K562 (cell line): ENCODE results near the gene ACVR2B. TPM values are rescaled to one million over a fixed set of nuclear protein-coding genes. Genes with fewer than 3 reads are reported as not detected.

ENCODE experiments used
- ARHGAP35 ChIP-seq: fragments of 450-650 bp; IDR thresholded peaks from 2 replicates; pipeline ENCODE4 v1.6.1; 2018; ENCODE audit not compliant: partially characterized antibody
- C11orf30 ChIP-seq: fragments of 450-650 bp; IDR thresholded peaks from 2 replicates; pipeline ENCODE4 v1.6.1; 2016; ENCODE audit warnings: low read depth, mild to moderate bottlenecking
- DEAF1 ChIP-seq: fragments of 450-650 bp; formaldehyde crosslinking; IDR thresholded peaks from 2 replicates; pipeline ENCODE4 v1.4.0; 2020; ENCODE audit warnings: mild to moderate bottlenecking, moderate library complexity
- FOXA3 ChIP-seq, 2 experiments: fragments of 450-650 bp in 1 of 2; sonication (generic) in 1 of 2; formaldehyde crosslinking; IDR thresholded peaks in 1 of 2; conservative IDR thresholded peaks in 1 of 2; 2 replicates each; pipeline versions ENCODE4 v1.4.0 to v1.8.0; 2020 to 2022; ENCODE audit warnings: mild to moderate bottlenecking in 2 of 2, missing genetic modification reagents in 1 of 2
- GATAD2A ChIP-seq: fragments of 450-650 bp; IDR thresholded peaks from 2 replicates; pipeline ENCODE4 v1.6.1; 2017
- HDGF ChIP-seq: fragments of 450-650 bp; IDR thresholded peaks from 2 replicates; pipeline ENCODE4 v1.6.1; 2016
- JUND ChIP-seq, 2 experiments: IDR thresholded peaks; 2 replicates in 1 of 2; 3 replicates in 1 of 2; pipeline ENCODE4 v1.6.1; 2011; ENCODE audit warnings: borderline replicate concordance in 2 of 2, low read depth in 2 of 2, low read length in 2 of 2, improper control_type of control experiment in 1 of 2, missing biosample characterization in 1 of 2, missing genetic modification characterization in 1 of 2, missing genetic modification reagents in 1 of 2
- NBN ChIP-seq: fragments of 450-650 bp; IDR thresholded peaks from 2 replicates; pipeline ENCODE4 v1.6.1; 2016; ENCODE audit warnings: low read depth, mild to moderate bottlenecking
- NR3C1 ChIP-seq: sonication (generic); formaldehyde crosslinking; IDR thresholded peaks from 2 replicates; pipeline ENCODE4 v1.8.1; 2022; ENCODE audit warnings: missing genetic modification reagents
- PHF20 ChIP-seq: fragments of 450-650 bp; IDR thresholded peaks from 2 replicates; pipeline ENCODE4 v1.6.1; 2018; ENCODE audit not compliant: partially characterized antibody
- RBM25 ChIP-seq: fragments of 200-400 bp; formaldehyde crosslinking; IDR thresholded peaks from 2 replicates; pipeline ENCODE4 v1.6.1; 2018; ENCODE audit warnings: low read length, low read depth, moderate library complexity; ENCODE audit not compliant: severe bottlenecking
- SMARCE1 ChIP-seq: fragments of 450-650 bp; IDR thresholded peaks from 2 replicates; pipeline ENCODE4 v1.7.1; 2016; ENCODE audit warnings: mild to moderate bottlenecking
- YY1 ChIP-seq, 3 experiments: IDR thresholded peaks; 2 replicates each; pipeline ENCODE4 v1.6.1; 2011; ENCODE audit warnings: low read length in 2 of 3, mild to moderate bottlenecking in 2 of 3, moderate library complexity in 2 of 3, borderline replicate concordance in 1 of 3, control low read depth in 1 of 3, low read depth in 1 of 3; ENCODE audit not compliant: insufficient read depth in 3 of 3, insufficient replicate concordance in 2 of 3, control insufficient read depth in 1 of 3, insufficient read length in 1 of 3; ENCODE audit errors: extremely low read depth in 1 of 3
- ZFPM2 ChIP-seq: fragments of 250-450 bp; sonication (Bioruptor Pico); IDR thresholded peaks from 2 replicates; pipeline ENCODE4 v1.5.1; 2022; ENCODE audit warnings: mild to moderate bottlenecking
- ZNF143 ChIP-seq: sonication (generic); formaldehyde crosslinking; IDR thresholded peaks from 2 replicates; pipeline ENCODE4 v1.9.0; 2022; ENCODE audit warnings: mild to moderate bottlenecking, missing genetic modification reagents
- ZNF217 ChIP-seq: sonication (generic); formaldehyde crosslinking; IDR thresholded peaks from 2 replicates; pipeline ENCODE4 v1.8.0; 2022; ENCODE audit warnings: mild to moderate bottlenecking, missing genetic modification reagents
- ZNF274 ChIP-seq: IDR thresholded peaks from 2 replicates; pipeline ENCODE4 v1.6.1; 2011; ENCODE audit warnings: low read depth, mild to moderate bottlenecking, low read length, moderate library complexity, borderline replicate concordance
- ZNF316 ChIP-seq: fragments of 450-650 bp; IDR thresholded peaks from 2 replicates; pipeline ENCODE4 v1.6.1; 2016
- ZNF444 ChIP-seq: fragments of 250-450 bp; sonication (Bioruptor Pico); IDR thresholded peaks from 2 replicates; pipeline ENCODE4 v1.4.0; 2020; ENCODE audit warnings: mild to moderate bottlenecking, moderate library complexity
- polyA plus RNA-seq, 8 experiments: library from polyadenylated mRNA; depleted of rRNA in 4 of 8; stranded (reverse) in 5 of 8; unstranded in 3 of 8; fragments of >200 nt; fragmentation: Nextera tagmentation in 2 of 8; fragmentation: Illumina TruSeq in 1 of 8; extraction: Ambion mirVana in 2 of 8; extraction: Trizol in 1 of 8; gene quantifications; 2 replicates each; pipeline versions ENCODE4 v1.2.1 to v1.2.3, GENCODE V29; 2011 to 2014; ENCODE audit warnings: inconsistent platforms in 1 of 8, missing spikeins in 1 of 8
- total RNA-seq, 7 experiments: library from RNA; depleted of rRNA in 6 of 7; stranded (reverse); fragments of >200 nt in 6 of 7; fragmentation: Illumina TruSeq in 2 of 7; extraction: Trizol in 2 of 7; gene quantifications; 2 replicates each; pipeline versions ENCODE4 v1.2.1 to v1.2.3, GENCODE V29; 2011 to 2021; ENCODE audit warnings: low replicate concordance in 1 of 7
- TF ChIP-seq, protein P1 (sequence below): fragments of 250-450 bp; sonication (Bioruptor Pico); IDR thresholded peaks from 2 replicates; pipeline ENCODE4 v1.5.0; 2021; ENCODE audit warnings: mild to moderate bottlenecking, moderate library complexity
- TF ChIP-seq, protein P2 (sequence below): fragments of 250-450 bp; sonication (Bioruptor Pico); IDR thresholded peaks from 2 replicates; pipeline ENCODE4 v1.5.1; 2021; ENCODE audit warnings: mild to moderate bottlenecking
- TF ChIP-seq, protein P3 (sequence below): fragments of 250-450 bp; sonication (Bioruptor Pico); IDR thresholded peaks from 2 replicates; pipeline ENCODE4 v1.8.0; 2021; ENCODE audit warnings: moderate library complexity, mild to moderate bottlenecking, inconsistent platforms

Gene ACVR2B
- total and polyA plus RNA-seq, 9 of the 15 experiments (the other 6 are each of a cell fraction or from before 2014, with no cell fraction given), result 1.8 to 23.7 (median 7.1) TPM

- TF ChIP-seq, protein P1, sequence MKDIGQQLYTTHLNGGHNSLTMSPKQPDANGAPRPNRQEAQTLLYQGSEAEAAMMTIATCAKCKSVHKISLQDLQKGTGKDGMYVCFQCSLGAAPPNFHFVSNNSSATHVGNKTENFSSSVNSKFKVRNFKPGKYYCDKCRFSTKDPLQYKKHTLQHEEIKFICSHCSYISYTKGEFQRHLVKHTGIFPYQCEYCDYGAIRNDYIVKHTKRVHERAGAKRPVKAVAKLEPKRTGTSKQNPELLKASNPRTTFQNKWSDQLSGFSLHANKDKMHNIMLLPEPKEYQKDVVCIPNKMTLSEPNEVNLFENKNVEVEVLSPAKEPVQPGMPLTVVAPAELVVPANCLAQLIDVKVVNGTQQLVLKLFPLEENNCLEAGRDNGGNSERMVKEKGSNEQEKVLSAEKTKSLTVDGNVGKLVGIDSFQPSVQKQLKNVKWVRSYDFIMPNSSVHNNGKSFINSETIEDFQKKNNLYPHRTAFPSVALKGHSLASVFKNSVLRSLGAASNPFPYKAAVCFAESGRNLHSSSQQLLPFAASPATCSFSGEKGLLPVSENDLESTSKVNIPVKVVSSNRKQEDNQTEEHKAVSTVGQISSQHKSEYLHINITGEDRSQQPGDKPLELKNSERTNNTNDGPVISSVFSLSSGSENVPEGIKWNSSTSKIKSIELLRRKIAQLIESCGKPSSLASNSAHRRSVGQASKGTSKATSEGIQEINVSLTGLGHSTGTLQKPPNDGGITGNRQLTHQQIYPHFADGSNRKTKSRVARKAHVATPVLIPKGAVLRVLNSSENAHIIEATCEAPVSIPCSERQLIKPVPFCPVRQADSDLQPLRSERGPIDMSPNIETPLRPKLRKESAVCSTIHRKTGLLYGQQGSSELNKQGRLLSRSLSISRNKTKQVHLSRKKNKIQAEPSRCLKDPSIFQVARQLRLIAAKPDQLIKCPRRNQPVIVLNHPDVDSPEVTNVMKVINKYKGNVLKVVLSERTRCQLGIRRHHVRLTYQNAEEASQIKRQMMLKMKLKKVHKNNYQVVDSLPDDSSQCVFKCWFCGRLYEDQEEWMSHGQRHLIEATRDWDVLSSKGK, result no peak
- TF ChIP-seq RBM25, result no peak
- no peak for TF ChIP-seq ZNF217 (CRISPR knock-in tag)
- TF ChIP-seq ZNF316, result peak; percentile 74; the same call in 1 of the 2 replicates
- TF ChIP-seq SMARCE1, result no peak
- no peak for TF ChIP-seq ZFPM2 (CRISPR knock-in tag)
- TF ChIP-seq FOXA3 (CRISPR knock-in tag; conservative IDR thresholded peaks at IDR 0.05 in 1 of 2, IDR thresholded peaks at IDR 0.05 in 1 of 2), result no peak
- TF ChIP-seq PHF20, result no peak
- TF ChIP-seq, protein P2, sequence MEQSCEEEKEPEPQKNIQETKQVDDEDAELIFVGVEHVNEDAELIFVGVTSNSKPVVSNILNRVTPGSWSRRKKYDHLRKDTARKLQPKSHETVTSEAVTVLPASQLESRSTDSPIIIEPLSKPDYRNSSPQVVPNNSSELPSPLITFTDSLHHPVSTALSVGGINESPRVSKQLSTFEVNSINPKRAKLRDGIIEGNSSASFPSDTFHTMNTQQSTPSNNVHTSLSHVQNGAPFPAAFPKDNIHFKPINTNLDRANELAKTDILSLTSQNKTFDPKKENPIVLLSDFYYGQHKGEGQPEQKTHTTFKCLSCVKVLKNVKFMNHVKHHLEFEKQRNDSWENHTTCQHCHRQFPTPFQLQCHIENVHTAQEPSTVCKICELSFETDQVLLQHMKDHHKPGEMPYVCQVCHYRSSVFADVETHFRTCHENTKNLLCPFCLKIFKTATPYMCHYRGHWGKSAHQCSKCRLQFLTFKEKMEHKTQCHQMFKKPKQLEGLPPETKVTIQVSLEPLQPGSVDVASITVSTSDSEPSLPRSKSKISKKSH (CRISPR knock-in tag), result no peak
- no peak for TF ChIP-seq ARHGAP35
- no peak for TF ChIP-seq JUND (IDR thresholded peaks at IDR 0.05; ENCODE audit: borderline replicate concordance, low read depth, low read length)
- TF ChIP-seq JUND (tag; IDR thresholded peaks at IDR 0.05; ENCODE audit: borderline replicate concordance, low read depth, low read length), result no peak
- no peak for TF ChIP-seq NR3C1 (CRISPR knock-in tag)
- TF ChIP-seq, protein P3, sequence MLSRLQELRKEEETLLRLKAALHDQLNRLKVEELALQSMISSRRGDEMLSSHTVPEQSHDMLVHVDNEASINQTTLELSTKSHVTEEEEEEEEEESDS, result no peak
- peak; percentile 76 for TF ChIP-seq DEAF1 (CRISPR knock-in tag)
- TF ChIP-seq HDGF, result 0 out of 2 replicates have a peak, but pooled peaks have one; percentile 36
- no peak for TF ChIP-seq ZNF444
- TF ChIP-seq NBN, result no peak
- TF ChIP-seq ZNF274, result no peak
- TF ChIP-seq GATAD2A, result no peak
- peak in 1 of 3 experiments; percentile 64 for TF ChIP-seq YY1 (IDR thresholded peaks at IDR 0.05; ENCODE audit: borderline replicate concordance in 1 of 3, control insufficient read depth in 1 of 3, extremely low read depth in 1 of 3, insufficient read depth in 3 of 3, insufficient read length in 1 of 3, insufficient replicate concordance in 2 of 3, low read depth in 1 of 3, low read length in 2 of 3)
- TF ChIP-seq C11orf30, result peak; percentile 61
- no peak for TF ChIP-seq ZNF143 (CRISPR knock-in tag)
These were observed 25.9 kb downstream of the ACVR2B start (continued) for GRCh38 chr3:38479431-38480092.
